H1 (cell line): Measurements from ENCODE around the gene TMEM235. TPM values are rescaled to one million over a fixed set of nuclear protein-coding genes. Genes with fewer than 3 reads are reported as not detected.

ENCODE experiments used
- NANOG ChIP-seq: IDR thresholded peaks from 2 replicates; pipeline ENCODE4 v1.6.1; 2011; ENCODE audit warnings: low read length, low read depth, mild to moderate bottlenecking, inconsistent platforms; ENCODE audit not compliant: insufficient read depth, poor library complexity, severe bottlenecking
- polyA plus RNA-seq, 7 experiments: library from polyadenylated mRNA; depleted of rRNA in 3 of 7; stranded (reverse) in 5 of 7; unstranded in 2 of 7; fragments of >200 nt in 5 of 7; fragments of 200-250 nt in 2 of 7; gene quantifications; 1 replicate in 5 of 7; 2 replicates in 1 of 7; 4 replicates in 1 of 7; pipeline versions ENCODE4 v1.2.1 to v1.2.3, GENCODE V29; 2011 to 2013; ENCODE audit warnings: missing spikeins in 2 of 7, mixed read lengths in 2 of 7
- total RNA-seq: library from RNA; stranded (reverse); fragmentation: NEBNext Ultra II Directional; extraction: Animal tissue kit (Norgen Biotek cat#: 25700); gene quantifications from 2 replicates; pipeline ENCODE4 v1.2.1, GENCODE V29; 2021

Gene TMEM235
- total and polyA plus RNA-seq, 2 of the 8 experiments (the other 6 are each of a cell fraction or from before 2014, with no cell fraction given) = 0.05 to 0.15 TPM

- no peak for TF ChIP-seq NANOG
- TF ChIP-seq, all 59 proteins: peak for 0
Observed at GRCh38 chr17:78267253-78268073, 36.0 kb downstream of the TMEM235 start (continued).
